Stimulated activated CD4-positive, alpha-beta T cell treated with anti-CD3 and anti-CD28 coated beads, Interleukin-12 subunit alpha, Interleukin-12 subunit beta, amount 100 ng/mL, for 24 hours (primary cell): ENCODE measurements around the gene MNDA.
"Not testable (repeated sequence)": the region's sequence is repeated elsewhere in the genome, so short reads cannot be mapped to it uniquely, and the experiment has no call there.

Experiments
- DNase-seq, 2 experiments: peaks; one replicate each; pipeline ENCODE4 v3.0.0-alpha.2; 2020; ENCODE audit warnings: low read depth in 2 of 2

Gene MNDA

DNA sequence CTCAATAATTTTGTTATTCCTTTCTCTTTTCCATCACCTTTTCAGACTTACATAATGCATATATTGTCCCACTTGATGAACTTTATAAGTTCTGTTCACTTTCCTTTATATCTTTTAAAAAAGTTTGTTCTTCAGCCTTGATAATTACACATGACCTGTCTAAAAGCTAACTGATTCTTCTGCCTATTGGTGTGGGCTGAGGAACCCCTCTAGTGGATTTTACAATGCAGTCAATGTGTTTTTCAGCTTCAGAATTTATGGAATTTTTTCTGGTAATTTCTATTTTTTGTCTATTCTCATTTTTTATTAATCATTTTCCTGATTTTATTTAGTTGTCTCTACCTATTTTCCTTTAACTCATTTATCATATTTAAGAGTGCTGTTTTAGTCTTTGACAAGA, 7.5 kb downstream of the MNDA start:
- no peak for DNase-seq

DNA sequence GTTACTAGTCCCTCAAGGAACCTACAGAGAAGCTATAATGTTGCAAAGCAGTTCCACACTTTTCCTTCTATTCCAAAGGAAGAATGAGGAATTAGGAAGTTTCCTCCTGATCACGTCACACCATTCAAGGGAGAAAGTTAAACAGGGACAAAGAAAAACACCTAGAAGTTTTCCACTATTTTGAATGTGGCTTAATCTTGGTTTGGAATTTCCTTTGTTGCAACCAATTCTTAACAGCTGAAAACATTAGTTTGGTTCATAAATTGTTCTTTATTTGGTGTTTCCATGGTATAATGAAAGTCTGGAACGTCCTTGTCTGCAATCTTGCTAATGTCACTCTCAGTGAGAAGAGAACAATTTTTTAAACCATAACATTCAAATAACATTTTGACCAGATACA, 8.4 kb downstream of the MNDA start:
- no peak for DNase-seq

DNA sequence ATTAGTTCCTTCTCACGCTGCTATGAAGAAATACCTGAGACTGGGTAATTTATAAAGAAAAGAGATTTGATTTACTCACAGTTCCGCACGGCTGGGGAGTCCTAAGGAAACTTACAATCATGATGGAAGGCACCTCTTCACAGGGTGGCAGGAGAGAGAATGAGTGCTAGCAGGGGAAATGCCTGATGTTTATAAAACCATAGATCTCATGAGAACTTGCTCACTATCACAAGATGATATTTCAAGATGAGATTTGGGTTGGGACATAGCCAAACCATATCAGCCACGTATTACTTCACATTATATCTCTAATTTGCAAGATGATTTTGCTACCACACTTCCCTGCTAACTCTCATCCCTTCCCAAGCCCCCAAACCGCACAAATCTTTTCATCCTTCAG, 9.1 kb downstream of the MNDA start:
- DNase-seq: no peak

DNA sequence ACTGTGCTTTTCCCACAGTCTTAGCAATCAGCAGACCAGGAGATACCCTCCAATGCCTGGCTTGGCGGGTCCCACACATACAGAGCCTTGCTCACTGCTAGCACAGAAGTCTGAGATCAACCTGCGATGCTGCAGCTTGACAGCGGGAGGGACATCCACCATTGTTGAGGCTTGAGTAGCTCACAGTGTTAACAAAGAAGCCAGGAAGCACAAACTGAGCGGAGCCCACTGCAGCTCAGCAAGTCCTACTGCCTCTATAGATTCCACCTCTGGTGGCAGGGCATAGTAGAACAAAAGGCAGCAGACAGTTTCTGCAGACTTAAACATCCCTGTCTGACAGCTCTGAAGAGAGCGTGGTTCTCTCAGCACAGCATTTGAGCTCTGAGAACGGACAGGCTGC, 33.4 kb downstream of the MNDA start:
- no peak for DNase-seq

DNA sequence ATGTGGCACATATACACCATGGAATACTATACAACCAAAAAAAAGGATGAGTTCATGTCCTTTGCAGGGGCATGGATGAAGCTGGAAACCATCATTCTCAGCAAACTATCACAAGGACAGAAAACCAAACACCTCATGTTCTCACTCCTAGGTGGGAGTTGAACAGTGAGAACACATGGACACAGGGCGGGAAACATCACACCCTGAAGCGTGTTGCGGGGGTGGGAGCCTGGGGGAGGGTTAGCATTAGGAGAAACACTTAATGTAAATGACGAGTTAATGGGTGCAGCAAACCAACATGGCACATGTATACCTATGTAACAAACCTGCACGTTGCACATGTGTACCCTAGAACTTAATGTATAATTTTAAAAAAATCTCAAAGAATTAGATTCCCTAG, 39.3 kb downstream of the MNDA start:
- not testable (repeated sequence) for DNase-seq

DNA sequence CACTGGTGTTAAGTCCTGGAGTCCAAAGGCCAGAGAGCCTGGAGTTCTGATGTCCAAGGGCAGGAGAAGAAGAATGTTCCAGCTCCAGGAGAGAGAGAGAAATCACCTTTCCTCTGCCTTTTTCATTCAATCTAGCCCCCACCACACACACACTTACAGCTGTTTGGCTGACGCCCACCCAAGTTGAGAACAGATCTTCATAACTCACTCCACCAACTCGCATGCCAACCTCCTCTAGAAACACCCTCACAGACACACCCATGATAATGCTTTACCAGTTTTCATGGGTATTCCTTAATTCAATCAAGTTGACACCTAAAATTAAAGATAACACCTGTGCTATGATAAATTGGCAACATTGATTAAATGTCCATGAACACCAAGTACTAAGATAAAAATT, 42.0 kb downstream of the MNDA start:
- DNase-seq: no peak

DNA sequence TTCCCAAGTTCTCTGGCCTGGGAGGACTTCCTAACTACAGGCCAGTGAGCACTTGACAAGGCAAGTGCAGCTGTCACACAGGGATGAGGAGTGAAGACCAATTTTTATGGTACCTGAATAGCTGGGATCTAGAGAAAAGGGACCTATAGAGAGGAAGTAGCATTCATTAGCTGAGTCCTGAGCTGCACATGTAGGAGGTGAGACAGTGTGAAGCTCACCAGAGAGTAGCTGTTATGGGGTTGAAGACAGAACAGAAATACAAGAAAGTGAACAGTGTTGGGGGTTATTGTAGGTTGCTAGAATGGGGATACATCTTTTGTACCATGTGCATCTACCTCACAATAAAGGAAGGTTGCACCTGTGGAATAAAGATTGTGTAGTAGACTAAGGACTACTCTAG, 62.5 kb downstream of the MNDA start:
- DNase-seq: no peak

DNA sequence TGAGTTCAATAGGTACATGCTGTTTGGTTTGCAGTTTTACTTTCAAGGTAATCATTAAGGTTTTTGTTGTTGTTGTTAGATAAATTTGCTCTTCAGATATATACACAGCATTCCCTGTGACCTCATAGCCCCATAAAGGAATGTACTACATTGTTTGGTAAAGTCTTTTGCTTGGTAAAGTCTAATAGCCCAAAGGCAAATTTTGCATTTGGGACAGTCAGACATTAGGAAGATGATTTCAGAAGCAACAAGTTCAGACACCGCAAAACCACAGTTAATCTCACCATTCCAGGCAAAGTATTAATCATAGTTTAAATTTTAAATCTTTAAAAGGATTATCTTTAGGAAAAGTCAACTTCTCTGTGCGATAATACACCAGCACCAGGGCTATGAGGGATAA, 67.6 kb downstream of the MNDA start:
- no peak for DNase-seq
